Lung microvascular endothelial cell (primary cell): ENCODE data around the gene LPCAT1. TPM values are rescaled to one million over a fixed set of nuclear protein-coding genes. Genes with fewer than 3 reads are reported as not detected.

Experiments used
- DNase-seq, 2 donors: peaks; one replicate each; pipeline versions ENCODE4 v3.0.0 to v3.0.0-alpha.2; 2010; ENCODE audit warnings: low read depth in 2 of 2
- total RNA-seq: library from RNA; depleted of rRNA; stranded (reverse); fragments of >200 nt; gene quantifications from 2 replicates; pipeline ENCODE4 v1.2.1, GENCODE V29; 2014

LPCAT1 gene
- total RNA-seq, 1 donor from 2014 or later: 26.2 TPM

DNA sequence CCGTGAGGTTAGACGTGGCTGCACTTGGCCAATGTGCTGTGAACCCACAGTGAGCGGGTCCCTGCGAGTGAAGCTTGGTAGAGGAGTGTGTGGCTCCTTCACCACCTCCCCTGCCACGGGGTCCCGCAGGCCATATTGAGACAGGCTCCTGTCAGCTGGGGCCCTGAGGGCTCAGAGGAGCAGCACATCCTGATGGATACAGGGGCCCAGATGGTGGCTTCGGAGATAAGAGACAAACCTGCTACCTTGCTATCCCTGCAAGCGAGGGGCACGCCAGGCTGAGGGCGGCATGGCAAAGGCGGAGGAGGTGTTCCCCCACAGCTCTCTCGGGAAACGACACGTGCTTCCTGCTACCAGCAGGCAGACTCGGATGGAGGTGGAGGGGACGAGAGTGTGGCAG is 111.6 kb downstream of the LPCAT1 start:
- DNase-seq: no peak

Other genes starting within 250 kb of the LPCAT1 start
- not detected in 2 replicates for gene TERT, start 228.9 kb downstream of the LPCAT1 start, total RNA-seq
- gene CLPTM1L, start 178.9 kb downstream of the LPCAT1 start, total RNA-seq: 211 and 357 TPM in 2 replicates
- gene SLC6A3, start 78.5 kb downstream of the LPCAT1 start, total RNA-seq: not detected in 2 replicates